ENCODE results near the gene NFATC3.
"Not testable (repeated sequence)": the region's sequence is repeated elsewhere in the genome, so short reads cannot be mapped to it uniquely, and the experiment has no call there.

Gene NFATC3

DNA sequence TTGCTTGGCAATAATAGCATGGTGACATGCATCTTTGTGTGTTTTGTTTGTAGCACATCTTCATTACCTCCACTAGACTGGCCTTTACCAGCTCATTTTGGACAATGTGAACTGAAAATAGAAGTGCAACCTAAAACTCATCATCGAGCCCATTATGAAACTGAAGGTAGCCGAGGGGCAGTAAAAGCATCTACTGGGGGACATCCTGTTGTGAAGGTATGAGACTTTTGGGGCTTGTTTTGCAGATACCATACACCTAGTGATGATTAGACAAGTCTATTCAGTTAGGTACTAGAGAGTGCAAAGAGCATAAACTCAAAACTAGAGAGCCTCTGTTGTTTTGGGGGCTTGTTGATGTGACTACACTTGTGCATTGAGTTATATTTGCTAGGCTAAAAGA lies 41.2 kb downstream of the NFATC3 start:
- no peak for DNase-seq

DNA sequence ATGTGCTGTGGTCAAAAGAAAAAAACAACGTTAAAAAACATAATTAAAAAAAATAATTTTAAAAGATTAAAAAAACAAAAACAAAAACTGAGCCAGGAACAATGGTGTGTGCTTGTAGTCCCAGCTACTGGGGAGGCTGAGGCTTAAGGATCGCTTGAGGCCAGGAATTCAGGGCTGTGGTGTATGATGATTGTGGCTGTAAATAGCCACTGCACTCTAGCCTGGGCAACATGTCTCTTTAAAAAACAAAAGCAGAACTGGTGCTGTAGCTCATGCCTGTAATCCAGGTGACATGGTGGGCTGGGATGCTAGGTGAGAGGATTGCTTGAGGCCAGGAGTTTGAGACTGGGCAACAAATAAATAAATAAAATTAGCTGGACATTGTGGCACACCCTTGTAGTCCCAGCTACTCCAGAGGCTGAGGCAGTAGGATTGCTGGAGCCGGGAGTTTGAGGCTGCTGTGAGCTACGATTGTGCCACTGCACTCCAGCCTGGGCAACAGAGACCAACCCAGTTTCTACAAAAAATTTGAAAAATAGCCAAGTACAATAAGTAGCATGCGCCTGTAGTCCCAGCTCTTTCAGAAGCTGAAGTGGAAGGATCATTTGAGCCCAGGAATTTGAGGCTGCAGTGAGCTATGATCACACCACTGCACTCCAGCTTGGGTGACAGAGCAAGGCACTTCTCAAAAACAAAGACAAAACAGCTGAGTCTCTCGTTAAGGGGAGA lies 43.6 kb downstream of the NFATC3 start:
- no peak for DNase-seq

GRCh38 chr16:68130520-68130919 lies 45.4 kb downstream of the NFATC3 start:
- no peak for DNase-seq

DNA sequence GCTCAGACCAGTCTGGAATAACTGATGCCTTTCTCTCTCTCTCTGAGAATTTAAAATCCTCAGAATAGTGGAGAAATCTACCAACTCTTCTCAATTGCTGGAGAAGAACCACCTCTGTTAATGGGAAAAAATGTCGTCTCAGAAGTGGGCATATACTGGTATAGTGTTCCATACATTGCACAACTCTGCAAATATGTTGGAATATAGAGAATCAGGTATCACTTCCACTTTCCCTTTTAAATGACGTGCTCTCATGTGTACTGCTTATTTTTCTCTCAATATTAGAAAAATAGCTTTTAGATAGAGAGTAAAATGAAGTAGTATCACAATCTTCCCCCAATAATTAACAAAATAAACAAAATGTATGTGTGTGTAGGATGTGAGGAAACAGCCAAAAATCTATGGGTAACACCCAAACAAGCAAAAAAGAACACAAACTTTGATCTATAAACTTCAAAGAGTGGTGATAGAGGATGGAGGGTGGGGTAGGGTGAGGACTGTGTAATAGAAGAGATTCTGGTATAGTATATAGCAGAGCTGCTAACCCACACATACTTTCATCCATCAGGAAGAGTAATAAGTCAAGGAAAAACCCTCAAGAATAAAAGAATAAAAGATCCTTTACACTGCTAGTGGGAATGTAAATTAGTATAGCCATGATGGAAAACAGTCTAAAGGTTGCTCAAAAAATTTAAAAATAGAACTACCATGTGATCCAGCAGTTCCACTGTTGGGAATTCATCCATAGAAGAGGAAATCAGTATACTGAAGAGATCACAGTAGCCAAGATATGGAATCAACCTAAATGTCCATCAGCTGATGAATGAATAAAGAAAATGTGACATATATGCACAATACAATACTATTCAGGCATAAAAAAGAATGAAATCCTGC lies 46.9 kb downstream of the NFATC3 start:
- no peak for DNase-seq

- DNase-seq = not testable (repeated sequence)
Measured at GRCh38 chr16:68133000-68133399, 47.8 kb downstream of the NFATC3 start.

DNA sequence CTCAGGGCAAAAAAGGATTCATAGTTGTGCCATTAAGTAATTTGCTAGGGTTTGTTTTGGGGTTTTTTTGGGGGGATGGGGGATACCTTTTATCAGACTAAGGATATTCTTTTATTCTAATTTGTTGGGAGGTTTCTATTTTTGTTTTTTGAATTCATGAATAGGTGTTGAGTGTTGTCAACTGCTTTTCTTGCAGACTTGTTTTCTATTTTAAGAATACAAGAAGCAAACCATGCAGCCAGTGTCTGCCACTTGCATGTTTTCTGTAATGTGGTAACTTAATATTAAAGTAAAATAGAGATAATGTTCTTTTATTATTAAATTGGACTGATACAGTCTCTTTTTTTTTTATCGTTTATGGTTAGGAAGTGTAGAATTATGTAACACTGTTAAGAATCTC lies 49.5 kb downstream of the NFATC3 start:
- no peak for DNase-seq

DNA sequence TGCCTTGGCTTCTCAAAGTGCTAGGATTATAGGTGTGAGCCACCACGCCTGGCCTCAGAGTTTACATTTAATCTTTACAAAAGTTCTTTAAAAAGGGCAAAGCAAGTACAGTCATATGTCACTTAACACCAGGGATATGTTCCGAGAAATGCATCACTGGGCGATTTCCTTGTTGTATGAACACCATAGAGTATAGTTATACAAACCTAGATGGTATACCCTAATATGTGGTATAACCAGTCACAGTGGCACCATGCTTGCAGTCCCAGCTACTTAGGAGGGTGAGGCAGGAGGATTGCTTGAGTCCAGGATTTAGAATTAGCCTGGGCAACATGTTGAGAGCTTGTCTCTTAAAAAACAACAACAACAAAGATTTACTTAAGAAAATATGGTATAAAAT lies 51.3 kb downstream of the NFATC3 start:
- DNase-seq = no peak

DNA sequence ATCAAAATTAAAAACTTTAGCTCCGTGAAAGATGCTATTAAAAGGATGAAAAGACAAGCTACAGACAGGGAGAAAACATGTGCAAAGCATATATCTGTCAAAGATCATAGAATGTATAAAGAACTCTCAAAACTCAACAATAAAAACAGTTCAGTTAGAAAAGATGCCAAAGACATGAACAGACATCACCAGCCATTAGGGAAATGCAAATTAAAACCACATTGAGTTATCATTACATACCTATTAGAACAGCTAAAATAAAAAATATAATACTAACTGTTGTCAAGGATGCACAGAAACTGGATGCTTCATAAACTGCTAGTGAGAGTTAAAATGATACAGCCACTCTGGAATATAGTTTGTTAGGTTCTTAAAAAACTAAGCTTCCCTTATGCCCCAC lies 58.8 kb downstream of the NFATC3 start:
- DNase-seq = no peak

DNA sequence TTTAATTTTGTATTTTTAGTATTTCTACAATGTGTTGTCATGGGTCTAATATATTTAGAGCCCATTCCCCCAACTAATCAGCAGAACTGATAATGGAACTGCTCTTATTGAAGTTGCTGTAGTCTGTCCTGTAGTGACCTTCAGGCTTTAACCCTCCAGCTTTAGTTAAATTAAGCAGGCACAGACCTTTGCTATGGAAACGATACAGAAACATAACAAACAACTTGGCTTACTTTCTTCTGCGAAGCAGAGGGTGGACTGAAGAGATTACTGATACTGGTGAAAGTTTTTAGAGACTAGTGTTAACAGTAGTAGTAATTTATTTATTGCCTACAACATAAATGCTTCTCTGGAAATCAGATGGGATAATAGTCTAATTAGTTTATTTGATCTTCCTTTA lies 61.4 kb downstream of the NFATC3 start:
- no peak for DNase-seq

DNA sequence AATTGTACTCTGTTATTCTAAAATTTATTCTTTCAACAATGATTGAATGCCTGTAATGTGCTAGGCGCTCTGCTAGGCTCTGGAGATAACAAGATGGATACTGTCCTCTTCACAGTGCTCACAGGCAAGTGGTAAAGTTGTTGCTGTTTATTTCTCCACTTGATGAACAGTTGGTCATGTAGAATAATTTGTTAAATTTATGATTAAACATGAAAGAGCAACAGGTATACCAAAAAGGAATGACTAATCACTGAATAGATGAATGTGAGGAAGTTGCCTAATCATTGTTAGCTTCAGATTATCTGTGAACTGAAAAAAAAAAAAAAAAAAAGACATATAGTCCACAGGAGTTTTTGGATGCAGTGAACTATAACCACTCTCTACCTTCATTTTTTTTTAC lies 62.3 kb downstream of the NFATC3 start:
- DNase-seq = no peak

GRCh38 chr16:68149596-68149995 lies 64.4 kb downstream of the NFATC3 start:
- DNase-seq = no peak

DNA sequence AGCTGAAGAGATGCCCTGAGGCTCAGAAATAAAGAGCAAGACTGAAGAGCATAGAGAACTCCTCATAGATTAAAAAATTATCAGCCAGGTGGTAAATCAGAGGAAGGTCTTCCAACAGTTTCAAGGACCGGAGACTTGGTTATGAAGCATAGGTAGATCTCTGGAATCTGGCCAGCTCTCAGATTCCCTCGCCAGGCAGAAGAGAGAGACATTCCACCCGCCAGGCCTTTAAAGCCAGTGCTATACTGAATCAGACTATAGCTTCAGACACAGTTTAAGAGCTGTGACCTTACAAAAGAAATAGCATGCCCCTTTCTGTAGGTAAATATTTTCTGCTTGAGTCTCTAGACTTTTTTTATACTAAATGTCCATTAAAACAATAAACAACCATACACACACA lies 70.3 kb downstream of the NFATC3 start:
- DNase-seq = no peak

- no peak for DNase-seq
Measured at GRCh38 chr16:68162413-68162812, 77.2 kb downstream of the NFATC3 start.

DNA sequence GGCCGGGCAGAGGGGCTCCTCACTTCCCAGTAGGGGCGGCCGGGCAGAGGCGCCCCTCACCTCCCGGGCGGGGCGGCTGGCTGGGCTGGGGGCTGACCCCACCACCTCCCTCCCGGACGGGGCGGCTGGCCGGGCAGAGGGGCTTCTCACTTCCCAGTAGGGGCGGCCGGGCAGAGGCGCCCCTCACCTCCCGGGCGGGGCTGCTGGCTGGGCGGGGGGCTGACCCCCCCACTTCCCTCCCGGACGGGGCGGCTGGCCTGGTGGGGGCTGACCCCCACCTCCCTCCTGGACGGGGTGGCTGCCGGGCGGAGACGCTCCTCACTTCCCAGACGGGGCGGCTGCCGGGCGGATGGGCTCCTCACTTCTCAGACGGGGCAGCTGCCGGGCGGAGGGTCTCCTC lies 78.1 kb downstream of the NFATC3 start:
- not testable (repeated sequence) for DNase-seq

GRCh38 chr16:68166264-68166663 lies 81.1 kb downstream of the NFATC3 start:
- no peak for DNase-seq

GRCh38 chr16:68179196-68179795 lies 94.1 kb downstream of the NFATC3 start:
- DNase-seq = no peak

DNA sequence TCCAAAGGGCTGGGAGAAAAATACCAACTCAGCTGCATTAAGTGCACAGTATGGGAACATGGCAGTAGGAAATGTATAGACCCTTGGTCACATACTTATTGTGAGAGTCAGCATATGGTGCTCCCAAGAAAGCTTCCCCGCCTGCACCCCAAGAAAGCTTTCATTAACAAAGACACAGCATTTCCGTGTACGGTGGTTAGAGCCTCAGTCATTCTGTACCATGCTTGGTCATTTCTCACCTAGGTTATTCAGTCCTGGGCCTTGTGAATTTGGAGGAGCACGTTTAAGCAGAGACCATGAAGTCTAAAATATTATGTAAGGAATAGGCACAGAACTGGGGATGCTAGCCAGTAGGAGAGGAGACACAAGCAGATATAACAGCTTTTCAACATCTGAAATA lies 94.7 kb downstream of the NFATC3 start:
- DNase-seq = no peak

DNA sequence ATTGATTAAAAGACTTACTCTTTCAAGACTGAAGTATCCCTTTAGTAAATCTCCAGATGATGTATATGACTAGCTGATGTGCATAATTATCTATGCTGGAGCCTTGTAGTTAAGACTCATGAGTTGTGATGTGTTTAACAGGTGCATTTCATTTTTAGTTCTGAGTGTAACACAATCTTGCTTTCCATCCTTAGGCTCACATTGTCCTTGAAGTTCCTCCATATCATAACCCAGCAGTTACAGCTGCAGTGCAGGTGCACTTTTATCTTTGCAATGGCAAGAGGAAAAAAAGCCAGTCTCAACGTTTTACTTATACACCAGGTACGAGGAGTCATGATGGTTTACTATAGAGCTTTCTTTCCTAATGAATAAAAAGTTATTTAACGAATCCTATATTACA lies 97.9 kb downstream of the NFATC3 start:
- no peak for DNase-seq

DNA sequence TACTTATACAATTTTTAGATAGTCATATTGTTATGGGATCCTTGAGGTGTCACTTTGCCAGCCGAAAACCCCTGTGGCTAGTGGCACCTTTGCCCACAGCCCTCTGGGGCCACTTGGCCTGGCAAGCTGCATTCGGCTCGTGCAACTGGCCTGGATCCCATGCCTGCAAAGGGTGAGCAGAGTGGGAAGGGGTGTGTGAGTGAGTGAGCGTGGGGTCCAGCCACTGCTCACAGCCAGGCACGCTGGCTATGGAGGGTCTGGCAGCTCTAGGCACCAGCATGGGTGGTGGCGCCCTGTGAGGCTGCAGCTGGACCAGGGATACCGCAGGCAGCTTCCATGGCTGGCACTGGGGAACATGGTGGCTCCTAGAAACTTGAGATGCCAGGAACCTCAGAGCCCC lies 101.7 kb downstream of the NFATC3 start:
- DNase-seq = no peak

GRCh38 chr16:68187505-68187904 lies 102.3 kb downstream of the NFATC3 start:
- no peak for DNase-seq

- no peak for DNase-seq
Measured at GRCh38 chr16:68188170-68188569, 103.0 kb downstream of the NFATC3 start.

DNA sequence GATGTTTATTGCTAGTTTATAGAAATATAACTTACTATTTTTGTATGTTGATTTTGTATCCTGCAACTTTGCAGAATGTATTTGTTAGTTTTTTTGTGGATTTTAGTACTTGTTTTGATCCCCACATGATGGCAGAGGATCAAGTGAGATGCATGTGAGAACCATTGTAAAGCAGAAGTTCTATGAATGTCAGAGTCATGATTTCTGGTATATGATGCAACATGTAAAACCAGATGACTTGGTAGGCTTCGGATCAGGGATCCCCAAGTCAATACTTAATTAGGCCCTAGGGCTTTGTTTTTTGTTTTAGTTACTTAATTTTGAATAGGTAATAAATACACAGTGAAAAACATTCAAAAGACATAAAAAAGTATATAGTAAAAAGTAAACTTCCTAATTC lies 104.9 kb downstream of the NFATC3 start:
- no peak for DNase-seq

DNA sequence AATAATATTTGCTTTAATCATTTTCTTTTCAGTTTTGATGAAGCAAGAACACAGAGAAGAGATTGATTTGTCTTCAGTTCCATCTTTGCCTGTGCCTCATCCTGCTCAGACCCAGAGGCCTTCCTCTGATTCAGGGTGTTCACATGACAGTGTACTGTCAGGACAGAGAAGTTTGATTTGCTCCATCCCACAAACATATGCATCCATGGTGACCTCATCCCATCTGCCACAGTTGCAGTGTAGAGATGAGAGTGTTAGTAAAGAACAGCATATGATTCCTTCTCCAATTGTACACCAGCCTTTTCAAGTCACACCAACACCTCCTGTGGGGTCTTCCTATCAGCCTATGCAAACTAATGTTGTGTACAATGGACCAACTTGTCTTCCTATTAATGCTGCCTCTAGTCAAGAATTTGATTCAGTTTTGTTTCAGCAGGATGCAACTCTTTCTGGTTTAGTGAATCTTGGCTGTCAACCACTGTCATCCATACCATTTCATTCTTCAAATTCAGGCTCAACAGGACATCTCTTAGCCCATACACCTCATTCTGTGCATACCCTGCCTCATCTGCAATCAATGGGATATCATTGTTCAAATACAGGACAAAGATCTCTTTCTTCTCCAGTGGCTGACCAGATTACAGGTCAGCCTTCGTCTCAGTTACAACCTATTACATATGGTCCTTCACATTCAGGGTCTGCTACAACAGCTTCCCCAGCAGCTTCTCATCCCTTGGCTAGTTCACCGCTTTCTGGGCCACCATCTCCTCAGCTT lies 105.8 kb downstream of the NFATC3 start:
- no peak for DNase-seq
